GM12865 (cell line): ENCODE measurements around the gene TAC4.
A peak's percentile ranks its signal among the peaks of the same experiment; 100 is the strongest.

Experiments used
- DNase-seq: peaks from one replicate; pipeline ENCODE4 v3.0.0; 2010; ENCODE audit warnings: low read depth
- H3K4me3 ChIP-seq: 2 replicates; pipeline ENCODE4 v1.5.1; 2011; ENCODE audit warnings: mild to moderate bottlenecking, low read depth, low read length, control low read depth
- CTCF ChIP-seq: IDR thresholded peaks from 2 replicates; pipeline ENCODE4 v1.5.1; 2011; ENCODE audit warnings: low read length, control low read depth, low read depth, inconsistent platforms; ENCODE audit not compliant: insufficient read depth; ENCODE audit errors: missing control alignments

The TAC4 gene

GRCh38 chr17:49795372-49795771, 52.5 kb downstream of the TAC4 start:
- H3K4me3 ChIP-seq = no peak overlapping the region
- TF ChIP-seq CTCF = no peak
- DNase-seq = no peak

GRCh38 chr17:49793309-49793708, 54.6 kb downstream of the TAC4 start:
- H3K4me3 ChIP-seq = no peak overlapping the region
- no peak for TF ChIP-seq CTCF
- no peak for DNase-seq

GRCh38 chr17:49789243-49789578, 58.7 kb downstream of the TAC4 start:
- no peak for DNase-seq
- H3K4me3 ChIP-seq = peak overlapping the region; percentile 65
- TF ChIP-seq CTCF = no peak

DNA sequence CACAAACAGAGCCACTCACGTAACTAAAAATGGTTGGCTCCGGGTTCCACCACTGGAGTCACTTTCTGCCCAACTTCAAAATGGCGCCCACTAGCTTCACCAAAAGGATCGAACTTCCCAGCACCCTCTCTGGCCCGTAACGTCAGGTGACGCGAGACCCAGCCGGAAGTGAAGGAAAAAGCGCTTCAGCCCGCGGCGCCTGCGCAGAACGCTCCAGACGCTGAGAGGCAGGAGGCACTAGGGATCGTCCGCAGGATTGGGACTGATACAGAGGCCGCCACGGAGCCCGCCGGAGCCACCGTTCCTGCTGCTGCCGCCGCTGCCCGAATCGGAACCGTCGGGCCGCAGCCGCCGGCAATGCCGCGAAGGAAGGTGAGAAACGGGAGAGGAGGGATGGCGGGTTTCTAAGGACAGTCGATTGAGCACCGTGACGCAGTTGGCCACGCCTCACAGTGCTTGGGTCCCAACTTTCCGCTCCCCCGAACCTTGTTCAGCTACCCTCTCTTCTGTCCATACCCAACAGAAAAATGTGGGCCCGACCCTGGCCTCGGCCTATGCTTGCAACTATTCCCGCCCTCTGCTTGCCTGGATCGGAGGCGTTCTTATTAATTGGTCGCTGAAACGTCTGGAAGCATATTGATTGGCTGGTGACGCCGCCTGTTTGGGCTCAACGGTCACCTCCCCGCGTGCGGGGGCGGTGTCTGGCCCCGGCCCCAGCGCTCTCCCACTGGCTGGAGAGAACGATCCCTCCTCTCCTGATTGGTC, 59.2 kb downstream of the TAC4 start, which contains the start of gene KAT7:
KAT7 (plus strand) TSS at position 204 of the 765 bp plus-strand sequence; CDS start at position 358, 154 bp downstream.
- DNase-seq = peak; percentile 100
- no peak for TF ChIP-seq CTCF
- peak within 1 kb of the TSS; percentile 73 for H3K4me3 ChIP-seq
